Mesenchymal stem cell (in vitro differentiated cells and primary cell): ENCODE results near the gene DNAH3.

Experiments
- DNase-seq: peaks from one replicate; pipeline ENCODE4 v3.0.0-alpha.2; 2013
- H2AFZ ChIP-seq: one replicate; pipeline ENCODE4 v1.6.1; 2013; ENCODE audit warnings: low read depth, mild to moderate bottlenecking, control low read depth, inconsistent platforms, low read length, moderate library complexity
- H2AK5ac ChIP-seq: 2 replicates; pipeline ENCODE4 v1.6.1; 2013; ENCODE audit warnings: low read length, moderate library complexity, mild to moderate bottlenecking, inconsistent platforms; ENCODE audit not compliant: severe bottlenecking
- H2BK120ac ChIP-seq: one replicate; pipeline ENCODE4 v1.6.1; 2013; ENCODE audit warnings: low read depth, mild to moderate bottlenecking, inconsistent platforms, low read length, moderate library complexity
- H2BK12ac ChIP-seq, 2 experiments: one replicate each; pipeline ENCODE4 v1.6.1; 2013; ENCODE audit warnings: inconsistent platforms in 2 of 2, low read length in 2 of 2, mild to moderate bottlenecking in 2 of 2, moderate library complexity in 2 of 2, control low read depth in 1 of 2
- H2BK15ac ChIP-seq: one replicate; pipeline ENCODE4 v1.6.1; 2013; ENCODE audit warnings: mild to moderate bottlenecking, low read depth, inconsistent platforms; ENCODE audit not compliant: poor library complexity, severe bottlenecking
- H2BK5ac ChIP-seq: 2 replicates; pipeline ENCODE4 v1.6.1; 2013; ENCODE audit warnings: low read depth, mild to moderate bottlenecking, low read length, control low read depth, inconsistent platforms; ENCODE audit not compliant: poor library complexity, severe bottlenecking
- H3K14ac ChIP-seq, 2 experiments: one replicate each; pipeline ENCODE4 v1.6.1; 2013; ENCODE audit warnings: inconsistent platforms in 2 of 2, low read length in 2 of 2, control low read depth in 1 of 2, mild to moderate bottlenecking in 1 of 2, moderate library complexity in 1 of 2
- H3K18ac ChIP-seq, 2 experiments: one replicate each; pipeline ENCODE4 v1.6.1; 2013; ENCODE audit warnings: inconsistent platforms in 2 of 2, low read length in 2 of 2, control low read depth in 1 of 2, low read depth in 1 of 2, mild to moderate bottlenecking in 1 of 2
- H3K23ac ChIP-seq, 2 experiments: one replicate each; pipeline ENCODE4 v1.6.1; 2013; ENCODE audit warnings: inconsistent platforms in 2 of 2, low read length in 2 of 2, mild to moderate bottlenecking in 2 of 2, moderate library complexity in 2 of 2, control low read depth in 1 of 2
- H3K27ac ChIP-seq: 2 replicates; pipeline ENCODE4 v1.5.1; 2013; ENCODE audit warnings: mild to moderate bottlenecking, moderate library complexity, low read length, control low read depth, inconsistent platforms; ENCODE audit not compliant: poor library complexity, severe bottlenecking
- H3K27me3 ChIP-seq, 2 experiments: 2 replicates each; pipeline versions ENCODE4 v1.6.1 to v1.7.0; 2013; ENCODE audit warnings: low read length in 2 of 2, mild to moderate bottlenecking in 2 of 2, moderate library complexity in 2 of 2, control low read depth in 1 of 2, inconsistent platforms in 1 of 2; ENCODE audit not compliant: control insufficient read depth in 1 of 2, insufficient read depth in 1 of 2
- H3K36me3 ChIP-seq, 2 experiments: 2 replicates each; pipeline versions ENCODE4 v1.6.1 to v1.7.0; 2013; ENCODE audit warnings: low read length in 2 of 2, control low read depth in 1 of 2, inconsistent platforms in 1 of 2, low read depth in 1 of 2, mild to moderate bottlenecking in 1 of 2; ENCODE audit not compliant: insufficient read depth in 2 of 2, control insufficient read depth in 1 of 2
- H3K4ac ChIP-seq, 2 experiments: one replicate each; pipeline ENCODE4 v1.6.1; 2013; ENCODE audit warnings: inconsistent platforms in 2 of 2, low read length in 2 of 2, mild to moderate bottlenecking in 2 of 2, moderate library complexity in 2 of 2, control low read depth in 1 of 2, low read depth in 1 of 2
- H3K4me1 ChIP-seq: 2 replicates; pipeline ENCODE4 v1.6.1; 2013; ENCODE audit warnings: low read depth, low read length, control low read depth; ENCODE audit not compliant: control insufficient read depth, insufficient read depth
- H3K4me2 ChIP-seq: 2 replicates; pipeline ENCODE4 v1.6.1; 2013; ENCODE audit warnings: low read length, mild to moderate bottlenecking, inconsistent platforms; ENCODE audit not compliant: poor library complexity, severe bottlenecking
- H3K4me3 ChIP-seq, 2 experiments: 2 replicates each; pipeline versions ENCODE4 v1.5.1 to v1.7.0; 2013; ENCODE audit warnings: low read length in 2 of 2, mild to moderate bottlenecking in 2 of 2, control low read depth in 1 of 2, low read depth in 1 of 2; ENCODE audit not compliant: insufficient read depth in 1 of 2
- H3K79me1 ChIP-seq: replicated peaks from 2 replicates; pipeline ENCODE4 v1.6.1; 2013; ENCODE audit warnings: mild to moderate bottlenecking, control low read depth, low read length, inconsistent platforms; ENCODE audit not compliant: poor library complexity, severe bottlenecking
- H3K9ac ChIP-seq: 2 replicates; pipeline ENCODE4 v1.7.0; 2013; ENCODE audit warnings: mild to moderate bottlenecking, low read length, moderate library complexity
- H3K9me3 ChIP-seq: 2 replicates; pipeline ENCODE4 v1.7.0; 2013; ENCODE audit warnings: mild to moderate bottlenecking, low read length; ENCODE audit not compliant: control insufficient read depth
- H4K8ac ChIP-seq: one replicate; pipeline ENCODE4 v1.6.1; 2013; ENCODE audit warnings: inconsistent platforms, mild to moderate bottlenecking, low read length, moderate library complexity
- H4K91ac ChIP-seq: one replicate; pipeline ENCODE4 v1.6.1; 2013; ENCODE audit warnings: mild to moderate bottlenecking, low read length, inconsistent platforms
- WGBS: methylation state at CpG from one replicate; pipeline ENCODE4 v1.1.7; 2013; ENCODE audit warnings: mixed read lengths; 5-methylcytosine and 5-hydroxymethylcytosine counted together

The DNAH3 gene

DNA sequence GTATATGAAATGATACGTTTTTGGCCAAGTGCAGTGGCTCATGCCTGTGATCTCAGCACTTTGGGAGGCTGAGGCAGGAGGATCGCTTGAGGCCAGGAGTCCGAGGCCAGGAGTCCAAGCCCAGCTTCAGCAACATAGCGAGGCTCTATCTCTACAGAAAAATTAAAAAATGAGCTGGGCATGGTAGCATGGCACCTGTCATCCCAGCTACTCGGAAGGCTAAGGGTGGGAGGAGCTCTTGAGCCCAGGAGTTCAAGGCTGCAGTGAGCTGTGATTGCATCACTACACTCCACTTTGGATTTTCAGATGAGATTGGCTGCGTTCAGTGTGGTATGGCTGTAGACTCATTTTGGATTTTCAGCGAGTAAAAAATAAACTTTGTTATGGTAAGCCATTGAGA, 112.4 kb downstream of the DNAH3 start:
- no peaks in the 10 kb centered on the region for H3K79me1 ChIP-seq
- no peak overlapping the region for H3K27ac ChIP-seq
- DNase-seq, result no peak
- H4K8ac ChIP-seq, result no peak overlapping the region
- no peak overlapping the region for H2AFZ ChIP-seq
- no peak overlapping the region for H3K4ac ChIP-seq
- no peaks in the 10 kb centered on the region for H3K36me3 ChIP-seq
- no peak overlapping the region for H2BK12ac ChIP-seq
- H2BK5ac ChIP-seq, result no peak overlapping the region
- H2BK120ac ChIP-seq, result no peak overlapping the region
- no peak overlapping the region for H3K14ac ChIP-seq
- H3K4me3 ChIP-seq, result no peak overlapping the region
- H3K18ac ChIP-seq, result no peak overlapping the region
- no peak overlapping the region for H3K23ac ChIP-seq
- H3K4me2 ChIP-seq, result no peak overlapping the region
- H3K9me3 ChIP-seq, result no peaks in the 10 kb centered on the region
- H3K27me3 ChIP-seq, result no peaks in the 10 kb centered on the region
- no peak overlapping the region for H2BK15ac ChIP-seq
- H4K91ac ChIP-seq, result no peak overlapping the region
- no peaks in the 10 kb centered on the region for H3K4me1 ChIP-seq
- WGBS, result 74% methylated on average over 5 of the region's 7 CpGs
- H2AK5ac ChIP-seq, result no peak overlapping the region
- H3K9ac ChIP-seq, result no peak overlapping the region

DNA sequence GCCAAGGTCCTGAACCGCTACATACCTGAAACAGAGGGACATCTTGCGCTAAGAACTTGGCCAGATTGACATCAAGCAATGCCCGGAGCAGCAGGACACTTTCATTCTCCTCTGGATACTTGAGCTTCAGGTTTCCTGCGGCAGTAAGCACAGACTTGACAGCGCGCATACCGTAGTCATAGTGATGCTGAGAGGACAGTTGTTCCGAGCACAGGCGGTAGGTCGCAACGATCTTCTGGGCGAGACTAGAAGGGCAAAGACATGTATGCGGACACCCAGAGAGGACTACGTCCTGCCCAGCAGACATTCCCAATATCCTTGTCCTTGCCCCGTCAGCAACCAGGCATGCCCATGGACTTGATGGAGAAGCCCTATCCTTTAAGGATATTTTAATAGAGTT, 112.9 kb downstream of the DNAH3 start:
- Histone ChIP-seq H3K4me2 (no peak overlapping the region), H3K18ac (no peak overlapping the region), H4K8ac (no peak overlapping the region), H3K14ac (no peak overlapping the region), H2BK15ac (no peak overlapping the region), H2AFZ (no peak overlapping the region), H3K9me3 (no peaks in the 10 kb centered on the region), H3K36me3 (no peaks in the 10 kb centered on the region), H2BK12ac (no peak overlapping the region), H3K4me1 (no peaks in the 10 kb centered on the region), H3K27ac (no peak overlapping the region), H4K91ac (no peak overlapping the region), H3K23ac (peak overlapping the region in 1 of 2 experiments; percentile 85), H3K4me3 (no peak overlapping the region), H3K27me3 (no peaks in the 10 kb centered on the region), H3K79me1 (no peaks in the 10 kb centered on the region), H3K9ac (no peak overlapping the region), H3K4ac (no peak overlapping the region), H2BK5ac (no peak overlapping the region), H2AK5ac (no peak overlapping the region), H2BK120ac (no peak overlapping the region)
- DNase-seq, result no peak
- 89% methylated on average over 15 of the region's 15 CpGs for WGBS

DNA sequence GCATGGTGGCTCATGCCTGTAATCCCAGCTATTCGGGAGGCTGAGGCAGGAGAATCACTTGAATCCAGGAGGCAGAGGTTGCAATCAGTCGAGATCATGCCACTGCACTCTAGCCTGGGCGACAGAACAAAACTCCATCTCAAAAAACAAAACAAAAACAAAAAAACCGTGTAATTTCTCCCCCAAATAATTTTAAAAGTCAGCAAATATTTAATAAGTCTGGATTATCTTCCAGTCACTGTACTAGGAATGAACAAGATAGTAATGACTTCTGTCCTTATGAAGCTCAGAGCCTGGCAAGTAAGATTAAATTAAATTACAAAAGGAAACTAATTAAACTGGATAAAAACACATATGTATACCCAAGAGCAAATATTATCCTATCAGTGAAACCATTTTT, 113.5 kb downstream of the DNAH3 start:
- H2BK120ac ChIP-seq, result no peak overlapping the region
- no peak overlapping the region for H2AK5ac ChIP-seq
- 79% methylated on average over 1 of the region's 4 CpGs for WGBS
- H3K9ac ChIP-seq, result no peak overlapping the region
- no peak overlapping the region for H3K23ac ChIP-seq
- no peaks in the 10 kb centered on the region for H3K79me1 ChIP-seq
- H4K8ac ChIP-seq, result no peak overlapping the region
- H2BK15ac ChIP-seq, result no peak overlapping the region
- H3K27ac ChIP-seq, result no peak overlapping the region
- H4K91ac ChIP-seq, result no peak overlapping the region
- no peaks in the 10 kb centered on the region for H3K9me3 ChIP-seq
- H2BK12ac ChIP-seq, result no peak overlapping the region
- no peak overlapping the region for H3K4ac ChIP-seq
- H3K36me3 ChIP-seq, result no peaks in the 10 kb centered on the region
- H3K4me2 ChIP-seq, result no peak overlapping the region
- H3K27me3 ChIP-seq, result no peaks in the 10 kb centered on the region
- H3K18ac ChIP-seq, result no peak overlapping the region
- no peak overlapping the region for H3K14ac ChIP-seq
- no peak overlapping the region for H2AFZ ChIP-seq
- H3K4me3 ChIP-seq, result no peak overlapping the region
- no peaks in the 10 kb centered on the region for H3K4me1 ChIP-seq
- H2BK5ac ChIP-seq, result no peak overlapping the region
- DNase-seq, result no peak

DNA sequence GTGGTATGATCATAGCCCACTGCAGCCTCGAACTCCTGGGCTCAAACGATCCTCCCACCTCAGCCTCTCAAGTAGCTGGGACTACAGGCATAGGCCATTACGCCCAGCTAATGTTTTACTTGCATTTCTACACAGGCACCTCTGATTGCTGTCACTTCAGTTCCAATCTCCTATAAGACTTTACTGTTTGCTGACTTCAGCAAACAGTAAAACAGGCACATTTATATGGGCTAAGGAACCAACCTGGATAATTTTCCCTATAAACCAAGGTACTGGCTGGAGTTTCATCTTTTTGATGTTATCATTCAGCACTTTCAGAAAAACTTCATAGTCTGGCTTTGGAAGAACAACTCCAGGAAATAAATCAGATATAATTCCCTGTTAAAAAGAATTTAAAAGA, 114.2 kb downstream of the DNAH3 start:
- H3K4me2 ChIP-seq, result no peak overlapping the region
- no peak overlapping the region for H2BK5ac ChIP-seq
- no peak for DNase-seq
- no peak overlapping the region for H2BK120ac ChIP-seq
- H3K4me1 ChIP-seq, result no peaks in the 10 kb centered on the region
- 70% methylated on average over 3 of the region's 3 CpGs for WGBS
- no peaks in the 10 kb centered on the region for H3K9me3 ChIP-seq
- no peaks in the 10 kb centered on the region for H3K36me3 ChIP-seq
- no peak overlapping the region for H2AFZ ChIP-seq
- H3K9ac ChIP-seq, result no peak overlapping the region
- no peak overlapping the region for H4K91ac ChIP-seq
- H3K4ac ChIP-seq, result no peak overlapping the region
- H4K8ac ChIP-seq, result no peak overlapping the region
- no peak overlapping the region for H3K23ac ChIP-seq
- H3K14ac ChIP-seq, result no peak overlapping the region
- H2AK5ac ChIP-seq, result no peak overlapping the region
- H3K4me3 ChIP-seq, result no peak overlapping the region
- no peak overlapping the region for H3K27ac ChIP-seq
- no peaks in the 10 kb centered on the region for H3K27me3 ChIP-seq
- H2BK15ac ChIP-seq, result no peak overlapping the region
- no peak overlapping the region for H3K18ac ChIP-seq
- H2BK12ac ChIP-seq, result no peak overlapping the region
- no peaks in the 10 kb centered on the region for H3K79me1 ChIP-seq
